ENCODE results near the gene SULT4A1. TPM values are rescaled to one million over a fixed set of nuclear protein-coding genes. Genes with fewer than 3 reads are reported as not detected.
A peak's percentile ranks its signal among the peaks of the same experiment; 100 is the strongest.

The SULT4A1 gene
- total RNA-seq, 3 donors from 2014 or later: 0.98 to 2.9 TPM; not detected in 1

DNA sequence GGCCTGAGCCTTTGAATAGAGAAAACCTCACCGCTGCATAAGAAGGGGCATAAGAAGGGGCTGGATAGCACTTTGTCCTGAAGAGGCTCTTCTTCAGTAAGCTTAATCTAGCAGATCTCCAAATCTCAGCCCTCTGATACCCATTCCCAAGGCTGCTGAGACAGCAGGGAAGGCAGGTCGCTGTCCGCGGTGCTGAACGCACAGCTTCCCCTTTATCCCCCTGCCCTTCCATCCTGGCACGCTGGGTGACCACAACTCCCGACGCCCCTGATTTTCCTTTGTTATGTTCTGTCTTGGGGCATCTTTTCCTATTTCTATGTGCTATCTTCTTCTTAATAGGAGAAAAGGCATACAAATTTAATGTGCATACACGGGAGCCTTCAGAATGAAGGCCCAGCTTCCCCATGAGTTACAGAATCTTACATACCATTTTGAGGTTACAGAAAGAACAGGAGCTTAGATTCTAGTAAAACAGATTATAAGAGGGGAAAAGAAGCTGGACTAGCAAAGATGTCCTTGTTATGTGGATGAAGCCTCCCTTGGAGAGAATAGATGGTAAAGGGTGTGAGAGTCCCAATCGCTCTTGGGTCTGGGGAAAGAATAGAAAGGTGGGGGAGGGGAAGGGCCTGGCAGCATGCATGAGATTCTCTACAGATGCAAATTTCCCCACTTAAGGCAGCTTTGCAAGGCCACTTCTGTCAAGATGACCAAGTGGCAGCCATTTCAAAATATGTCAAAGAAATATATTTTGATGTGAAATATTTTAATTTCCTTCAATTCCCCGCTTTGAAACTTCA lies 5.7 kb upstream of the SULT4A1 start:
- Histone ChIP-seq H3K36me3 (no peaks in the 10 kb centered on the region), H3K27me3 (peaks cover 0 to 11% of the 10 kb centered on the region in 2 donors), H3K4me1 (no peaks in the 10 kb centered on the region), H3K4me3 (no peak overlapping the region), H3K27ac (no peak overlapping the region), H3K9me3 (peaks cover 0 to 23% of the 10 kb centered on the region in 2 donors)
- no peak for TF ChIP-seq POLR2A (IDR thresholded peaks at IDR 0.05)
- TF ChIP-seq, protein P1, sequence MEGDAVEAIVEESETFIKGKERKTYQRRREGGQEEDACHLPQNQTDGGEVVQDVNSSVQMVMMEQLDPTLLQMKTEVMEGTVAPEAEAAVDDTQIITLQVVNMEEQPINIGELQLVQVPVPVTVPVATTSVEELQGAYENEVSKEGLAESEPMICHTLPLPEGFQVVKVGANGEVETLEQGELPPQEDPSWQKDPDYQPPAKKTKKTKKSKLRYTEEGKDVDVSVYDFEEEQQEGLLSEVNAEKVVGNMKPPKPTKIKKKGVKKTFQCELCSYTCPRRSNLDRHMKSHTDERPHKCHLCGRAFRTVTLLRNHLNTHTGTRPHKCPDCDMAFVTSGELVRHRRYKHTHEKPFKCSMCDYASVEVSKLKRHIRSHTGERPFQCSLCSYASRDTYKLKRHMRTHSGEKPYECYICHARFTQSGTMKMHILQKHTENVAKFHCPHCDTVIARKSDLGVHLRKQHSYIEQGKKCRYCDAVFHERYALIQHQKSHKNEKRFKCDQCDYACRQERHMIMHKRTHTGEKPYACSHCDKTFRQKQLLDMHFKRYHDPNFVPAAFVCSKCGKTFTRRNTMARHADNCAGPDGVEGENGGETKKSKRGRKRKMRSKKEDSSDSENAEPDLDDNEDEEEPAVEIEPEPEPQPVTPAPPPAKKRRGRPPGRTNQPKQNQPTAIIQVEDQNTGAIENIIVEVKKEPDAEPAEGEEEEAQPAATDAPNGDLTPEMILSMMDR (IDR thresholded peaks at IDR 0.05): no peak
- TF ChIP-seq POLR2AphosphoS5 (IDR thresholded peaks at IDR 0.05): no peak
- intact Hi-C loops (cut with DNase I; ENCODE audit: low total_unique reads): no loop called here
- peak in 1 of 2 donors; percentile 61 for DNase-seq (ENCODE audit: low spot score in 2 of 2)

DNA sequence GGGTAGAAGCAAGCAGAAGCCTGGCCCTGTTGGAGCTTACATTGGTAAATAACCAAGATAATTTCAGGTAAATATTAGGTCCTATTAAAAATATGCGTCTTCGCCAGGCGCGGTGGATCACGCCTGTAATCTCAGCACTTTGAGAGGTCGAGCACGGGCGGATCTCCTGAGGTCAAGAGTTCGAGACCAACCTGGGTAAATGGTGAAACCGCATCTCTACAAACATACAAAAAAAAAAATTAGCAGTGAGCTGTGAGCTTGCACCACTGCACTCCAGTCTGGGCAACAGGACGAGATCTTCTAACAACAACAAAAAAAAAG lies 529 bp upstream of the SULT4A1 start:
- H3K27ac ChIP-seq: no peak overlapping the region
- DNase-seq (ENCODE audit: low spot score in 2 of 2): no peak
- TF ChIP-seq POLR2A (IDR thresholded peaks at IDR 0.05) (no peak), POLR2AphosphoS5 (IDR thresholded peaks at IDR 0.05) (no peak)
- TF ChIP-seq, protein P1 (IDR thresholded peaks at IDR 0.05): no peak
- intact Hi-C loops (cut with DNase I; ENCODE audit: low total_unique reads): no loop called here
- peak overlapping the region in 2 of 3 donors; percentile 52 to 64 for H3K4me3 ChIP-seq
- H3K27me3 ChIP-seq: peaks cover 0 to 24% of the 10 kb centered on the region in 2 donors
- no peaks in the 10 kb centered on the region for H3K9me3 ChIP-seq
- no peaks in the 10 kb centered on the region for H3K4me1 ChIP-seq
- H3K36me3 ChIP-seq: no peaks in the 10 kb centered on the region

DNA sequence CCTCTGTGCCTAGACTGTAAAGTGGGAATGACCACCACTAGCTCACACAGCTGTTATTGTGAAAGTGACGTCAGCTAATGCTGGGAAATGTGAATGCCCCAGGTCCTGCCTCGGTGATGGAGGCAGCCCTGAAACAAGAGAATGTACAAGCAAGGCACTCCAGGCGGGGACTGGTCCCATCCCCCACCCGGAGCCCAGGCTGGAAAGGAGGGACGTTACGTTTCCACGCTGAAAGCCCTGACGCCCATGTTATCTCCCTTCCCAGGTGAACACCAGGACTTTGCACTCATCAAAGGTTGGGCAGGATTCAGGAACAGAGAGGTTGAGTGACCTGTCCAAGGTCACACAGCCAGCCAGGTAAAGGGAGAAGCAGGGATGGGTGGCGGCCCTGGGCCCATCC lies 784 bp downstream of the SULT4A1 start:
- DNase-seq (ENCODE audit: low spot score in 2 of 2): peak in 1 of 2 donors; percentile 36
- intact Hi-C loops (cut with DNase I; ENCODE audit: low total_unique reads): no loop called here
- Histone ChIP-seq H3K27me3 (peaks cover 0 to 24% of the 10 kb centered on the region in 2 donors), H3K4me1 (no peaks in the 10 kb centered on the region), H3K4me3 (peak overlapping the region in 2 of 3 donors; percentile 52 to 64), H3K9me3 (no peaks in the 10 kb centered on the region), H3K36me3 (no peaks in the 10 kb centered on the region), H3K27ac (no peak overlapping the region)
- TF ChIP-seq, protein P1 (IDR thresholded peaks at IDR 0.05): no peak
- TF ChIP-seq POLR2AphosphoS5 (IDR thresholded peaks at IDR 0.05) (no peak), POLR2A (IDR thresholded peaks at IDR 0.05) (no peak)

DNA sequence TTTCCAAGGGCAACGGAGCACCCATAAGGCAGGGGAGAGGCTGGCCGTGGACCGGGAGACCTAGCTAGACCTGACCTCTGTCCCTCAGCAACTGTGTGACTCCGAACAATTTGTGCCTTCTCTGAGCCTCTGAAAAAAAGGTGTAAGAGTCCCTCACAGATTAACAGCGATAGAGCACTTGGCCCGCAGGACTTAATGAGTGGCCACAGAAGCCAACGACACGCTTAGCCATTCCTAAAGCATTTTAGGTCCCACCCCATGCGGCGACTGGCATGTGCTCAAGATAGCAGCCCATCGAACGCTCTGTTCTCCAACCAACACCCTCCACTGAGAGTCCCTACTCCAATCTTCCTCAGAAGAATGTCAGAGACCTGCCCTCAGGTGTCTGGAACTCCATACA lies 1.5 kb downstream of the SULT4A1 start:
- peak in 1 of 2 donors; percentile 7 for DNase-seq (ENCODE audit: low spot score in 2 of 2)
- H3K4me3 ChIP-seq: no peak overlapping the region
- H3K9me3 ChIP-seq: no peaks in the 10 kb centered on the region
- no peak for TF ChIP-seq POLR2A (IDR thresholded peaks at IDR 0.05)
- TF ChIP-seq, protein P1 (IDR thresholded peaks at IDR 0.05): no peak
- no peak for TF ChIP-seq POLR2AphosphoS5 (IDR thresholded peaks at IDR 0.05)
- H3K36me3 ChIP-seq: no peaks in the 10 kb centered on the region
- peaks cover 0 to 24% of the 10 kb centered on the region in 2 donors for H3K27me3 ChIP-seq
- no peaks in the 10 kb centered on the region for H3K4me1 ChIP-seq
- H3K27ac ChIP-seq: no peak overlapping the region
- intact Hi-C loops (cut with DNase I; ENCODE audit: low total_unique reads): no loop called here

DNA sequence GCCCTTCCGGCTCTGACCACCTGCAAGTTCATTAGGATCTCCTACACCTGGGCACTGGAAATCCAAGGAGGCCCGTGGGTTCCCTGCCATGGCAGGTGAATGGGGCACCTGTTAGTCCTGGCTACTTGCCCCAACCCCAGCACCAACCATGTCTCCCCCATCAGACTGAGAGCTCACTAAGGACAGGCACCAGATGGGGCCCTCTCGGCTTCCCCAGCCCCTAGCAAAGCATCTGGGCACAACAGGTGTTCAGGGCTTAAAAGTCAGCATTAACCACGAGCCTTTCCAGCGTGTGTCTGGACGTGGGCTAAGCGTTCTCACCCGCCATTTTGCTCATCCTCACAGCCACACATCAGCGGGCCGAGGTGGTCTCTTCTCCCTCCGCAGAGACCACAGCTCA lies 2.2 kb downstream of the SULT4A1 start:
- peak in 1 of 2 donors; percentile 14 for DNase-seq (ENCODE audit: low spot score in 2 of 2)
- intact Hi-C loops (cut with DNase I; ENCODE audit: low total_unique reads): no loop called here
- Histone ChIP-seq H3K27me3 (peaks cover 0 to 24% of the 10 kb centered on the region in 2 donors), H3K27ac (no peak overlapping the region), H3K9me3 (no peaks in the 10 kb centered on the region), H3K4me3 (no peak overlapping the region), H3K4me1 (no peaks in the 10 kb centered on the region), H3K36me3 (no peaks in the 10 kb centered on the region)
- TF ChIP-seq, protein P1 (IDR thresholded peaks at IDR 0.05): no peak
- TF ChIP-seq POLR2A (IDR thresholded peaks at IDR 0.05): no peak
- no peak for TF ChIP-seq POLR2AphosphoS5 (IDR thresholded peaks at IDR 0.05)

All from breast epithelium (tissue), 4 donors.